NCI-H2227 treated with DMSO at 0.1 percent for 48 hours (cell line): ENCODE measurements around the gene SAMD8.
"Not testable (repeated sequence)": the region's sequence is repeated elsewhere in the genome, so short reads cannot be mapped to it uniquely, and the experiment has no call there.

Experiments
- DNase-seq: peaks from one replicate; lab custom pipeline; 2025; lab: John Stamatoyannopoulos, UW

The SAMD8 gene

GRCh38 chr10:75140246-75140645 lies 28.8 kb downstream of the SAMD8 start:
- no peak for DNase-seq

- no peak for DNase-seq
Observed at GRCh38 chr10:75143353-75143752, 31.9 kb downstream of the SAMD8 start.

GRCh38 chr10:75145590-75145989 lies 34.1 kb downstream of the SAMD8 start:
- no peak for DNase-seq

- peak; percentile 50 for DNase-seq
Observed at GRCh38 chr10:75146780-75147179, 35.3 kb downstream of the SAMD8 start.

- DNase-seq, result no peak
Observed at GRCh38 chr10:75150656-75151055, 39.2 kb downstream of the SAMD8 start.

- no peak for DNase-seq
Observed at GRCh38 chr10:75159519-75159918, 48.1 kb downstream of the SAMD8 start.

- DNase-seq, result no peak
Observed at GRCh38 chr10:75165684-75166622, 54.5 kb downstream of the SAMD8 start.

GRCh38 chr10:75166623-75166972 lies 55.1 kb downstream of the SAMD8 start:
- no peak for DNase-seq

GRCh38 chr10:75168275-75168674 lies 56.8 kb downstream of the SAMD8 start:
- DNase-seq, result no peak

GRCh38 chr10:75170215-75170614 lies 58.8 kb downstream of the SAMD8 start:
- no peak for DNase-seq

- DNase-seq, result no peak
Observed at GRCh38 chr10:75175046-75175445, 63.6 kb downstream of the SAMD8 start.

- DNase-seq, result no peak
Observed at GRCh38 chr10:75176046-75176445, 64.6 kb downstream of the SAMD8 start.

- no peak for DNase-seq
Observed at GRCh38 chr10:75176736-75177135, 65.3 kb downstream of the SAMD8 start.

GRCh38 chr10:75179657-75180177 lies 68.3 kb downstream of the SAMD8 start:
- DNase-seq, result no peak

- DNase-seq, result no peak
Observed at GRCh38 chr10:75180592-75180991, 69.1 kb downstream of the SAMD8 start.

GRCh38 chr10:75181073-75181472 lies 69.6 kb downstream of the SAMD8 start:
- no peak for DNase-seq

GRCh38 chr10:75186310-75186709 lies 74.9 kb downstream of the SAMD8 start:
- DNase-seq, result no peak

- peak; percentile 11 for DNase-seq
Observed at GRCh38 chr10:75187961-75188426, 76.5 kb downstream of the SAMD8 start.

GRCh38 chr10:75188522-75188921 lies 77.1 kb downstream of the SAMD8 start:
- not testable (repeated sequence) for DNase-seq

- DNase-seq, result no peak
Observed at GRCh38 chr10:75189266-75190096, 78.0 kb downstream of the SAMD8 start.

- no peak for DNase-seq
Observed at GRCh38 chr10:75191821-75192568, 80.5 kb downstream of the SAMD8 start.

- not testable (repeated sequence) for DNase-seq
Observed at GRCh38 chr10:75194625-75195024, 83.2 kb downstream of the SAMD8 start.
